Thymus (tissue), 11 donors: ENCODE results near the gene LARP1. TPM values are rescaled to one million over a fixed set of nuclear protein-coding genes. Genes with fewer than 3 reads are reported as not detected.
"Not testable (repeated sequence)": the region's sequence is repeated elsewhere in the genome, so short reads cannot be mapped to it uniquely, and the experiment has no call there.

Experiments used
- DNase-seq, 9 donors: peaks; one replicate each; pipeline ENCODE4 v3.0.0-alpha.2; 2013; ENCODE audit warnings: low spot score in 9 of 9, low read depth in 6 of 9, missing footprints in 1 of 9
- H3K27ac ChIP-seq, 2 donors: one replicate each; pipeline ENCODE4 v1.5.1; 2013; ENCODE audit warnings: control low read depth in 1 of 2, low read depth in 1 of 2, low read length in 1 of 2, mild to moderate bottlenecking in 1 of 2, moderate library complexity in 1 of 2
- H3K27me3 ChIP-seq, 2 donors: one replicate each; pipeline ENCODE4 v1.5.1; 2013; ENCODE audit warnings: low read length in 1 of 2; ENCODE audit not compliant: control insufficient read depth in 2 of 2, insufficient read depth in 1 of 2
- H3K36me3 ChIP-seq, 2 donors: one replicate each; pipeline ENCODE4 v1.5.1; 2013; ENCODE audit warnings: low read length in 1 of 2, mild to moderate bottlenecking in 1 of 2, moderate library complexity in 1 of 2; ENCODE audit not compliant: control insufficient read depth in 2 of 2, insufficient read depth in 2 of 2
- H3K4me1 ChIP-seq, 2 donors: one replicate each; pipeline ENCODE4 v1.5.1; 2013; ENCODE audit warnings: low read length in 2 of 2; ENCODE audit not compliant: control insufficient read depth in 2 of 2, insufficient read depth in 2 of 2
- H3K4me3 ChIP-seq, 2 donors: one replicate each; pipeline ENCODE4 v1.5.1; 2013; ENCODE audit warnings: low read length in 2 of 2, control low read depth in 1 of 2, mild to moderate bottlenecking in 1 of 2
- H3K9me3 ChIP-seq, 2 donors: one replicate each; pipeline ENCODE4 v1.5.1; 2013; ENCODE audit warnings: low read length in 1 of 2, mild to moderate bottlenecking in 1 of 2; ENCODE audit not compliant: control insufficient read depth in 2 of 2, insufficient read depth in 1 of 2
- WGBS: extraction: QIAGEN DNeasy Blood & Tissue Kit; methylation state at CpG from one replicate; pipeline ENCODE4 v1.1.7; 2013; 5-methylcytosine and 5-hydroxymethylcytosine counted together
- polyA plus RNA-seq: library from polyadenylated mRNA; stranded (reverse); fragments of 200-250 nt; gene quantifications from one replicate; pipeline ENCODE4 v1.2.3, GENCODE V29; 2013
- total RNA-seq: library from RNA; stranded (reverse); fragments of 120-200 nt; gene quantifications from one replicate; pipeline ENCODE4 v1.2.4, GENCODE V29; 2013
- donor health status: healthy.

Gene LARP1
- total and polyA plus RNA-seq, 2 donors = 25.7 to 28.5 TPM

- Histone ChIP-seq H3K27ac (peak overlapping the region; percentile 33 to 60), H3K4me1 (no peaks in the 10 kb centered on the region), H3K4me3 (no peak overlapping the region), H3K36me3 (no peaks in the 10 kb centered on the region), H3K27me3 (no peaks in the 10 kb centered on the region), H3K9me3 (no peaks in the 10 kb centered on the region)
- peak in 2 of 9 donors; percentile 7 to 44 for DNase-seq
- 24% methylated on average over 10 of the region's 10 CpGs for WGBS
Measured at GRCh38 chr5:154714266-154714986, 40.8 kb upstream of the LARP1 start.

GRCh38 chr5:154721481-154722058 is 33.6 kb upstream of the LARP1 start:
- Histone ChIP-seq H3K4me3 (no peak overlapping the region), H3K4me1 (no peaks in the 10 kb centered on the region), H3K9me3 (no peaks in the 10 kb centered on the region), H3K27me3 (no peaks in the 10 kb centered on the region), H3K27ac (no peak overlapping the region), H3K36me3 (no peaks in the 10 kb centered on the region)
- WGBS = 95% methylated on average over 5 of the region's 5 CpGs
- no peak for DNase-seq

GRCh38 chr5:154722097-154722496 is 33.1 kb upstream of the LARP1 start:
- 94% methylated on average over 4 of the region's 4 CpGs for WGBS
- H3K4me3 ChIP-seq = no peak overlapping the region
- H3K27ac ChIP-seq = no peak overlapping the region
- no peak for DNase-seq
- no peaks in the 10 kb centered on the region for H3K36me3 ChIP-seq
- no peaks in the 10 kb centered on the region for H3K4me1 ChIP-seq
- no peaks in the 10 kb centered on the region for H3K27me3 ChIP-seq
- H3K9me3 ChIP-seq = no peaks in the 10 kb centered on the region

DNA sequence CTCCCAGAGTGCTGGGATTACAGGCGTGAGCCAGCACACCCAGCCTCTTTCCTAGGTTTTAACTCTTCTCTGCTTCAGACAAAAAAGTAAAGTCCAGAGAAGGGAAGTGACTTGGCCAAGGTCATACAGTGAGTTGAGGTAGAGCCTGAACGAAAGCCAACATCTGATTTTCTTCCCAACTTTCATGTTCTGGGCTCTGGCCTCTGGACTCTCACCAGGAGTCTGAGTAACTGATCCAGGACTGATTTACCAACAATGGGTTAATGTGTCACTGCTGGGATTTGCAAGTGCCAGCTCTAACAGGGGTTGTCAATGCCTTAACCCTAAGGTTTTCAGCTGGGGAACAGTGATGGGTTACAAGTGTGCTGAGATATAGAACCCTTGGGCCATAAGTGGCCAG is 32.2 kb upstream of the LARP1 start:
- no peak overlapping the region for H3K4me3 ChIP-seq
- no peaks in the 10 kb centered on the region for H3K4me1 ChIP-seq
- DNase-seq = no peak
- no peaks in the 10 kb centered on the region for H3K36me3 ChIP-seq
- no peak overlapping the region for H3K27ac ChIP-seq
- H3K9me3 ChIP-seq = no peaks in the 10 kb centered on the region
- no peaks in the 10 kb centered on the region for H3K27me3 ChIP-seq
- WGBS = 96% methylated on average over 2 of the region's 2 CpGs

GRCh38 chr5:154723740-154724505 is 31.3 kb upstream of the LARP1 start:
- no peaks in the 10 kb centered on the region for H3K36me3 ChIP-seq
- H3K27me3 ChIP-seq = no peaks in the 10 kb centered on the region
- H3K9me3 ChIP-seq = no peaks in the 10 kb centered on the region
- no peak overlapping the region for H3K27ac ChIP-seq
- H3K4me1 ChIP-seq = no peaks in the 10 kb centered on the region
- DNase-seq = no peak
- H3K4me3 ChIP-seq = no peak overlapping the region
- WGBS = 73% methylated on average over 2 of the region's 2 CpGs

- Histone ChIP-seq H3K4me3 (no peak overlapping the region), H3K4me1 (no peaks in the 10 kb centered on the region), H3K27me3 (no peaks in the 10 kb centered on the region), H3K36me3 (no peaks in the 10 kb centered on the region), H3K27ac (no peak overlapping the region), H3K9me3 (no peaks in the 10 kb centered on the region)
- no peak for DNase-seq
- WGBS = 91% methylated on average over 1 of the region's 1 CpG
Measured at GRCh38 chr5:154727361-154727760, 27.8 kb upstream of the LARP1 start.

DNA sequence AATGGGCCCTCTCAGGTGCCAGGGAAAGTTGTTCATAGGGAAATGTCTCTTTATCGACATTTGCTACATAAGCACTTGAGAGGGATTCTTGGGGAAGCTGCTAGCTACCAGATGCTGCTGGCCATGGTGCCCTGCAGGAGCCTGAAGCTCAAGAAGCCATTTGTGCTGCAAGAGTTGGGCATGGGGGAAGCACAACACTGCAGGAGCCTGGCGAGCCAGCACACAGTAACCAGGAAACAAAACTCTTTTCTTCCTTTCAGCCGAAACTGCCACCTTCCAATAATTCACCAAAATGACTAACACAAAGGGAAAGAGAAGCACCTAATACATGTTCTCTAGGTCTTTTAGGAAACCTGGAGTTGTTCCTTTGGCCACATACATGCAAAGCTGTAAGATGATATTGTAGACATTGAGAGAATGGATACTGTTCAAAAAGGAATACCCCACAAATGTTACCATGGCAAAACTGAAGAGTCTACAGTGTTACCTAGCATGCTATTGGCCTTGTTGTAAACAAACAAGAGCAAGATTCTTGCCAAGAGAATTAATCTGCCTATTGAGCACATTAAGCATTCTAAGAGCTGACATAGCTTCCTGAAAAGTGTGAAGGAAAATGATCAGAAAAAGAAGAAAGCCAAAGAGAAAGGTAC is 26.1 kb upstream of the LARP1 start:
- DNase-seq = no peak
- no peaks in the 10 kb centered on the region for H3K9me3 ChIP-seq
- no peaks in the 10 kb centered on the region for H3K27me3 ChIP-seq
- no peaks in the 10 kb centered on the region for H3K4me1 ChIP-seq
- no peak overlapping the region for H3K4me3 ChIP-seq
- 96% methylated on average over 3 of the region's 3 CpGs for WGBS
- no peaks in the 10 kb centered on the region for H3K36me3 ChIP-seq
- H3K27ac ChIP-seq = no peak overlapping the region

- Histone ChIP-seq H3K27ac (no peak overlapping the region), H3K9me3 (no peaks in the 10 kb centered on the region), H3K36me3 (no peaks in the 10 kb centered on the region), H3K4me3 (no peak overlapping the region), H3K4me1 (no peaks in the 10 kb centered on the region), H3K27me3 (no peaks in the 10 kb centered on the region)
- DNase-seq = no peak
- 94% methylated on average over 3 of the region's 3 CpGs for WGBS
Measured at GRCh38 chr5:154729613-154730012, 25.6 kb upstream of the LARP1 start.

GRCh38 chr5:154730761-154731160 is 24.4 kb upstream of the LARP1 start:
- H3K36me3 ChIP-seq, H3K4me3 ChIP-seq, DNase-seq, H3K9me3 ChIP-seq, H3K4me1 ChIP-seq, H3K27me3 ChIP-seq, H3K27ac ChIP-seq: not testable (repeated sequence)
- WGBS = 93% methylated on average over 8 of the region's 8 CpGs
